ENCODE measurements around the gene MORC2. TPM values are rescaled to one million over a fixed set of nuclear protein-coding genes. Genes with fewer than 3 reads are reported as not detected.

The MORC2 gene
- total RNA-seq, 4 donors from 2014 or later: 9.5 to 24.0 (median 13.1) TPM

GRCh38 chr22:30908051-30908461 lies 60.5 kb downstream of the MORC2 start:
- no peak for DNase-seq
- H3K4me1 ChIP-seq: no peaks in the 10 kb centered on the region
- H3K36me3 ChIP-seq: peaks cover 0 to 9% (median 0%) of the 10 kb centered on the region in 3 donors
- whole genome bisulfite sequencing, 2 donors: 100% methylated on average over 2 of the region's 6 CpGs; no CpG with 5 or more reads in 1 of the 2 donors
- no peak overlapping the region for H3K4me3 ChIP-seq
- no peaks in the 10 kb centered on the region for H3K27me3 ChIP-seq
- intact Hi-C loops (cut with DNase I): loop anchor here (5.0 kb wide), 1 partner anchor 141 kb away; no protein-coding TSS in a partner anchor
- TF ChIP-seq CTCF (IDR thresholded peaks at IDR 0.05) (no peak), POLR2A (IDR thresholded peaks at IDR 0.05) (no peak)
- no peak overlapping the region for H3K27ac ChIP-seq
- no peaks in the 10 kb centered on the region for H3K9me3 ChIP-seq

GRCh38 chr22:30906946-30907345 lies 61.6 kb downstream of the MORC2 start:
- TF ChIP-seq CTCF (IDR thresholded peaks at IDR 0.05) (no peak), POLR2A (IDR thresholded peaks at IDR 0.05) (no peak)
- H3K9me3 ChIP-seq: no peaks in the 10 kb centered on the region
- WGBS, 2 donors: 100% methylated on average over 1 of the region's 1 CpG; no CpG with 5 or more reads in 1 of the 2 donors
- H3K27me3 ChIP-seq: no peaks in the 10 kb centered on the region
- no peak for DNase-seq
- H3K27ac ChIP-seq: no peak overlapping the region
- peaks cover 0 to 9% (median 0%) of the 10 kb centered on the region in 3 donors for H3K36me3 ChIP-seq
- H3K4me3 ChIP-seq: no peak overlapping the region
- H3K4me1 ChIP-seq: no peaks in the 10 kb centered on the region
- intact Hi-C loops (cut with DNase I): loop anchor here (5.0 kb wide), 1 partner anchor 140 kb away; no protein-coding TSS in a partner anchor

GRCh38 chr22:30906411-30906810 lies 62.2 kb downstream of the MORC2 start:
- peaks cover 0 to 9% (median 0%) of the 10 kb centered on the region in 3 donors for H3K36me3 ChIP-seq
- 90 to 98% methylated on average over 9 of the region's 9 CpGs for WGBS, 2 donors
- intact Hi-C loops (cut with DNase I): loop anchor here (5.0 kb wide), 1 partner anchor 139 kb away; no protein-coding TSS in a partner anchor

GRCh38 chr22:30905696-30906341 lies 62.8 kb downstream of the MORC2 start:
- Histone ChIP-seq H3K4me3 (no peak overlapping the region), H3K27me3 (no peaks in the 10 kb centered on the region), H3K9me3 (no peaks in the 10 kb centered on the region), H3K27ac (no peak overlapping the region), H3K36me3 (peaks cover 0 to 9% (median 0%) of the 10 kb centered on the region in 3 donors), H3K4me1 (no peaks in the 10 kb centered on the region)
- WGBS, 2 donors: 94 to 95% methylated on average over 21 to 22 of the region's 49 CpGs
- TF ChIP-seq CTCF (IDR thresholded peaks at IDR 0.05) (no peak), POLR2A (IDR thresholded peaks at IDR 0.05) (no peak)
- DNase-seq: no peak
- intact Hi-C loops (cut with DNase I): loop anchor here (5.0 kb wide), 1 partner anchor 139 kb away; no protein-coding TSS in a partner anchor

More at GRCh38 chr22:30906411-30906810, 62.2 kb downstream of the MORC2 start:
- TF ChIP-seq CTCF (IDR thresholded peaks at IDR 0.05): no peak
- TF ChIP-seq POLR2A (IDR thresholded peaks at IDR 0.05): no peak
- no peaks in the 10 kb centered on the region for H3K27me3 ChIP-seq
- DNase-seq: no peak
- no peaks in the 10 kb centered on the region for H3K4me1 ChIP-seq
- no peak overlapping the region for H3K27ac ChIP-seq
- H3K9me3 ChIP-seq: no peaks in the 10 kb centered on the region
- H3K4me3 ChIP-seq: no peak overlapping the region

GRCh38 chr22:30903876-30904460 lies 64.6 kb downstream of the MORC2 start:
- intact Hi-C loops (cut with DNase I): no loop called here
- DNase-seq: no peak
- Histone ChIP-seq H3K9me3 (peaks cover 0 to 5% (median 3%) of the 10 kb centered on the region in 3 donors), H3K27me3 (no peaks in the 10 kb centered on the region), H3K36me3 (peaks cover 0 to 8% (median 0%) of the 10 kb centered on the region in 3 donors), H3K27ac (no peak overlapping the region), H3K4me1 (no peaks in the 10 kb centered on the region), H3K4me3 (no peak overlapping the region)
- WGBS, 2 donors: 91 to 98% methylated on average over 6 of the region's 6 CpGs
- TF ChIP-seq CTCF (IDR thresholded peaks at IDR 0.05) (no peak), POLR2A (IDR thresholded peaks at IDR 0.05) (no peak)

All from esophagus squamous epithelium (tissue), 5 donors.